HG02759 (cell line): ENCODE results near the gene SLC38A9.

ENCODE experiments used
- ATAC-seq: cut with Tn5 transposase; IDR thresholded peaks from one replicate; pipeline ENCODE4 v1.9.1; 2021; ENCODE audit warnings: mild to moderate bottlenecking, moderate library complexity; ENCODE audit not compliant: unreplicated experiment

The SLC38A9 gene

GRCh38 chr5:55665065-55665464, 47.1 kb downstream of the SLC38A9 start:
- no peak for ATAC-seq

- ATAC-seq = no peak
Observed at GRCh38 chr5:55657443-55657842, 54.7 kb downstream of the SLC38A9 start.

GRCh38 chr5:55650386-55650785, 61.7 kb downstream of the SLC38A9 start:
- no peak for ATAC-seq

DNA sequence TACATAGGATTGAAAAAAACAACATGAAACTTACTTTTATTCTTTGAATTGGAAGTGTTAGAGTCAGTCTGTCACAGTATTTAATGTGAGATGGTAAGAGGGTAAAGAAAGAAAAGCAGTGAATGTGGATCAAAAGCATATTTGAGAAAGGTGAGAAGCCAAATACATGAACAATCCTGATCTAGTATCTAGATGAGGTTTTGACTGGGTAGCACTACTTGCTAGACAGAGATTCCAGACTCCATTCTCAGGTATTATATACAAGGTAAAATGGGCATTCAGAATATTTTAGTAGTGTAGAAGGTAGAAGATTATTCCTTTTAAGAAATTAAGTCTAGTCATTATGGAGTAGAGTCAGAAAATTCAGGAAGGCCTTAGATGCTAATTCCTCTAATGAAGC, 62.2 kb downstream of the SLC38A9 start:
- ATAC-seq = no peak

GRCh38 chr5:55645304-55645703, 66.8 kb downstream of the SLC38A9 start:
- ATAC-seq = no peak

DNA sequence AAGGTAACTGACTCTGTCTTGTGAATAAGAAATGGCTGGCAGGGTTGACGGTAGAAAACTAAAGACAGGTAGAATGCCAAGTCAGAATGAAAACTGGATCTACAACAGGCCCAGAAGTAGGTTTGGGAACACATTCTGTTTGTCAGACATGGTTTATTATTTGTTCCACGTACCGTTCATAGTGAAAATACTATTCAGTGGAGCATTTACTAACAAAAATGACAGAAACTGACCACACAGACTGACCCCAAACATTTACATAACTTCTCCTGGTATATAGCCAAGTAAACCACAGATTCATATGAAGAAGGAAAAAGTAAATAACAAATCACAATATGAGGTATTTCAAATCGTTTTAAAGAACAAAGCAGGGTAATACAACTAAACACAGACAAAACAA, 73.7 kb downstream of the SLC38A9 start:
- ATAC-seq = no peak

- no peak for ATAC-seq
Observed at GRCh38 chr5:55638051-55638450, 74.1 kb downstream of the SLC38A9 start.

GRCh38 chr5:55636683-55637082, 75.4 kb downstream of the SLC38A9 start:
- ATAC-seq = no peak

DNA sequence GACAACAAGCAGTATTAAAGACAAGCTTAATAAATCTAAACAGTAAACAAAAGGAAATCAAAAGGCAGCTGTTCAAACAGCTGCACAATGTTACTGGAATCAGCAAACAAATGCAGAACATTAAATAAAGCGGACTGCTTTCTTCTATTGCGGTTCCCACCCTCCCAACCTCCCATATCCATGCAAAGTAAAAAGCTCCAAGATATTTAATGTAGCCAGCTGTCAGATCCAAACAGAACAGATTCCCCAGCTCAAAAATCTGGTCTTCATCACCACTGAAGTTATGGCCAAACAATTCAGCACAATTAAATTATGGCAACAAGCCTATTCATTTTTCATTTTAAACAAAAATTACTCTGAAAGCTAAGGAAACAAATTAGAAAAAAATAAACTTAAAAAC, 75.9 kb downstream of the SLC38A9 start:
- no peak for ATAC-seq

DNA sequence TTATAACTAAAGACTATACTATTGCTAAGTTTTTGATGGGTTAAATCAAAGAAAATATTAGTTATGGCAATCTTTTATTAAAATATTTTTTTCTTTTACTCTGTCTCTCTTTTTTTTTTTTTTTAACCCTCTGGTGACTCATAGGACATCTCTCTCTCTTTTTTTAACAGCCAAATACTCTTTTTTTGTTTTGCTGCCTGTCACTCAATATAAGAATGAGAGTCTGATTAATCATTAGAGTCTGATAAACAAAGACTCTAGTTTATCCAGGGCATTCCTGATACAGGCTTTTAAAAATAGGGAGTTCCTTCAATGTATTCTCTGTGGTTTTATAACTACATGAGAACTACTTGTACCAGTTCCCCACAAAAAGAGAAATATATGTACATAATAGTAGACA, 77.3 kb downstream of the SLC38A9 start:
- ATAC-seq = no peak

DNA sequence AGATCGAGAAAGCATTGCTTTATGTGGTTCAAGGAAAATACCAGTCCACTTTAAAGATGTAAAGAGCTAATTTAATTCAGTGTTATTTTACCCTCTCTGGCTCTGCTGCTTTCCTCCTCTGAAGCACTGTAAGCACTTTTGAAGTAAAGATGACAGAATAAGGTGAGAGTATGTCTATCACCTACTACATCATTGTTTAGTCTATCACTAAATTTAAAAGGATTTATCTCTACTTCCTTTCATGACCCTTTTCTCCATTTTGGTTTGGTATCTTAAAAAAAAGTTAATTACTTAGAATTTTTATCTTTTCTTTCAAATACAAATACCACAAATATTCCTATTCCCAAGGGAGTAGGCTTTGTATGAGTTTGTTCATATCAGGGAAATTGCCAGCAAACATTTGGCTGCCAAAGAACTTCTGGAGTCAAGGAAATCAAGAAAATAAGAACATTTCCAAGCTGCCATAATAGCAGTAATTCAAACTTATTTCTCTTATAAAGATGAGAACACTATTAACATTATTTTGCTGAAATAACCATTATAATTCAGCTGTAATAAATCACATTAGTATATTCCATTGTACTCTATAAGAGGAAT, 77.8 kb downstream of the SLC38A9 start:
- ATAC-seq = no peak

- ATAC-seq = no peak
Observed at GRCh38 chr5:55633574-55634208, 78.4 kb downstream of the SLC38A9 start.

DNA sequence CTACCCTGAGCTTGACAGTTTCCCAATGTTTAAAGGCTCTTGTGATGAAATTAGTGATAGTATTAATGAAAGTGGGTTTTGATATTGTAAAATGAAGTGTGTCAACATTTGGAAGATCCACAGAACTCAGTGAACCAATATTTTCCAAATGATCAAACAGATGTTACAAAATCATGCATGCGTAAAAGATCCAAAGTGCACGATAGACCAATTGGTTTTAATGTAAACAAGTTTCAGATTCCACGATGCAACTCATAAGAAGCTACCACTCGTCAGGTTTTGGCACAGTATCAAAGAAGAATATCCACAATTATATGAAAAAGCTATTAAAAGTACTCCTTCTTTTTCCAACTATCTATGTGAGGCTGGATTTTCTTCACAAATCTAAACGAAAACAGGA, 82.3 kb downstream of the SLC38A9 start:
- ATAC-seq = no peak

DNA sequence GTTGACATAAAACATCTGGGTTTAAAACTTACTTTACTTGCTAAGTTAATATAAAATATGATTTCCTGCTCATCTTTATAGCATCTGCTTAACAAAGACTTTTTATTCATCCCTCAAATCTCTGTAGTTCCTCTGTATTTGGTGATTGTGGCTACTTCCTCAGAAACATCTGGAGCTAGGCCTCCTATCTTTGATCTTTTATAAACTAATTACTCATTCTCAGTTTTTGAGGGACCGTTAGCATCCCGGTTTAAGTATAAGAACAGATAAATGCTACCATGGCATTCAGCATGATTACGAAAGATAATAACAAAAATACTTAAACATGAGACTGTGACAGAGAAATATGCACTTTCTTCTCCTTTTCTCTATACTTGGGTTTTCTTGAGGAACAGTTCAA, 85.3 kb downstream of the SLC38A9 start:
- no peak for ATAC-seq

DNA sequence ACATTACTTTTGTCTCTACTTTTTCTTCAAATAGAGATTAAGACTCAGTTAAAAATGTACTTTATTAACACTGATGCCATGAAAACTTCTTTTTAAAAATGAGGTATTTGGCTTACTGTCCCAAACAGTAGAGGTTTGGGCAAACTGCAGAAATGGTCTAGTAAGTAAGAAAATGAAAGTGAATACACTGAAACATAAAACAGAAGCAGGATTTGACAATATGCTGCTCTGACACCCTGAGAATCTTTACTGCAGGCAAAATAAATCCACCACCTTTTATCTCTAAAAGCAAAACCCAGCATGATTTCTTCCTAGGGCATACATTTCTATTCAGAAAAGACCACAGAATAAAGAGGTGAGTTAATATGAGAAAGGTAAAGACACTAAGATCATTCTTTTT, 86.2 kb downstream of the SLC38A9 start:
- no peak for ATAC-seq

GRCh38 chr5:55625589-55625909, 86.6 kb downstream of the SLC38A9 start:
- no peak for ATAC-seq

- ATAC-seq = no peak
Observed at GRCh38 chr5:55624841-55625588, 87.1 kb downstream of the SLC38A9 start.

GRCh38 chr5:55623789-55624188, 88.3 kb downstream of the SLC38A9 start:
- ATAC-seq = no peak

DNA sequence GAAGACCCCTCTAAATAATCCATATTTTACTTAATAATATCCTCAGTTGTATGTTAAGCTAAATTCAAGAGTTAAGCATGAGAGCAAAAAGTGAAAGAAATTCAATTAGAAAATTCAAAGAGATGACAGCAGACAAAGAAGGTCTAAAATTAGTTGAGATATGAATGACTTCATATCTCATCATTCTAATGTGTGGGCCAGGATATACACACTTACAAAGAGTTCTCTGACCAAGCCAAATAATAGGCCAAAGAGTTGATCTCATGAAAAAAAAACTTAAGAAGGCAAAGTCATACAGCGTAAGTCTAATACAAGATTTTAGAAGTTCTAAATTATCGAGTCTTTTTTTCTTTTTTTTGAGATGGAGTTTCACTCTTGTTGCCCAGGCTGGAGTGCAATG, 89.7 kb downstream of the SLC38A9 start:
- ATAC-seq = no peak

- no peak for ATAC-seq
Observed at GRCh38 chr5:55621229-55621628, 90.9 kb downstream of the SLC38A9 start.

DNA sequence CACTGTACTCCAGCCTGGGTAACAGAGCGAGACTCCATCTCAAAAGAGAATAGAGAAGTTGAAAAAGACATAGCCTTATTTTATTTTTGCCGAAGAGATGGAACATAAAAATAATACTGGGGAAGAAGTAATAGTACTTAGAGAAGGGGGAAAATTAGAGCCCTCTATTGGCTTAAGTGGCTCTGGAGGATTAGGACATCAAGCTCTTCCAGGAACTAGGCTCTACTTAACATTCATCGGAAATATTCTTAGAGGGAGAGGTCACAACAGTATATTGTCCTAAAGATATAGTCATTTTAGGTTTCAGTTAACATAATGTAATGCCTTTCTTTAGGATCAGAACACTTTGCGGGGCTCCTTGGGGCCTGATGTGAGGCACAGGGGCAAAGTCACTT, 91.4 kb downstream of the SLC38A9 start:
- ATAC-seq = no peak

GRCh38 chr5:55620009-55620765, 91.9 kb downstream of the SLC38A9 start:
- ATAC-seq = no peak
